DOHH2 (cell line): ENCODE data around the gene ARL1.
"Not testable (repeated sequence)": the region's sequence is repeated elsewhere in the genome, so short reads cannot be mapped to it uniquely, and the experiment has no call there.

ENCODE experiments used
- H3F3A ChIP-seq: fragments of 200-600 bp; sonication (generic), shearing (Covaris generic); 2 replicates; pipeline ENCODE4 v1.6.0; 2016; ENCODE audit warnings: antibody characterized with exemption, mild to moderate bottlenecking; ENCODE audit not compliant: control insufficient read depth, insufficient read depth
- H3K27ac ChIP-seq: fragments of 200-600 bp; sonication (generic); 2 replicates; pipeline ENCODE4 v1.5.1; 2014; ENCODE audit warnings: low read depth, mild to moderate bottlenecking, low read length, moderate library complexity
- H3K27me3 ChIP-seq: fragments of 200-600 bp; sonication (generic); 2 replicates; pipeline ENCODE4 v1.6.1; 2014; ENCODE audit warnings: mild to moderate bottlenecking, low read length, mixed read lengths; ENCODE audit not compliant: control insufficient read depth
- H3K36me3 ChIP-seq: fragments of 200-600 bp; sonication (generic); 2 replicates; pipeline ENCODE4 v1.6.1; 2014; ENCODE audit warnings: mild to moderate bottlenecking, low read length, moderate library complexity, mixed read lengths; ENCODE audit not compliant: control insufficient read depth
- H3K4me1 ChIP-seq: fragments of 200-600 bp; sonication (generic); 2 replicates; pipeline ENCODE4 v1.6.1; 2014; ENCODE audit warnings: mild to moderate bottlenecking, low read length, mixed read lengths; ENCODE audit not compliant: control insufficient read depth
- H3K4me2 ChIP-seq: fragments of 200-600 bp; sonication (generic); 2 replicates; pipeline ENCODE4 v1.6.0; 2014; ENCODE audit warnings: mild to moderate bottlenecking, low read length, moderate library complexity
- H3K4me3 ChIP-seq: fragments of 200-600 bp; sonication (generic); 2 replicates; pipeline ENCODE4 v1.5.1; 2014; ENCODE audit warnings: mild to moderate bottlenecking, low read length, mixed read lengths
- H3K79me2 ChIP-seq: fragments of 200-600 bp; sonication (generic); 2 replicates; pipeline ENCODE4 v1.6.1; 2014; ENCODE audit warnings: mild to moderate bottlenecking, low read length, mixed read lengths; ENCODE audit not compliant: control insufficient read depth
- H3K9me2 ChIP-seq: fragments of 200-600 bp; sonication (generic); replicated peaks from 2 replicates; pipeline ENCODE4 v1.6.1; 2014; ENCODE audit warnings: mild to moderate bottlenecking, low read length, mixed read lengths; ENCODE audit not compliant: control insufficient read depth
- H3K9me3 ChIP-seq: fragments of 200-600 bp; sonication (generic); 2 replicates; pipeline ENCODE4 v1.6.1; 2014; ENCODE audit warnings: antibody characterized with exemption, low read length, mixed read lengths; ENCODE audit not compliant: control insufficient read depth, insufficient read depth
- H4K20me1 ChIP-seq: fragments of 200-600 bp; sonication (generic); 2 replicates; pipeline ENCODE4 v1.6.0; 2014; ENCODE audit warnings: low read depth, mild to moderate bottlenecking, antibody characterized with exemption, low read length, moderate library complexity; ENCODE audit not compliant: control insufficient read depth, insufficient read depth
- EZH2phosphoT487 ChIP-seq: fragments of 200-600 bp; sonication (generic); IDR thresholded peaks from 2 replicates; pipeline ENCODE4 v1.6.1; 2017; ENCODE audit warnings: borderline replicate concordance, mild to moderate bottlenecking, antibody characterized with exemption, low read length, moderate library complexity, mixed read lengths
- TF ChIP-seq, protein P1 (sequence below): fragments of 200-600 bp; sonication (generic); IDR thresholded peaks from one replicate; pipeline ENCODE4 v1.5.1; 2014; ENCODE audit warnings: antibody characterized with exemption, mild to moderate bottlenecking, low read depth, low read length; ENCODE audit not compliant: poor library complexity, severe bottlenecking

The ARL1 gene

DNA sequence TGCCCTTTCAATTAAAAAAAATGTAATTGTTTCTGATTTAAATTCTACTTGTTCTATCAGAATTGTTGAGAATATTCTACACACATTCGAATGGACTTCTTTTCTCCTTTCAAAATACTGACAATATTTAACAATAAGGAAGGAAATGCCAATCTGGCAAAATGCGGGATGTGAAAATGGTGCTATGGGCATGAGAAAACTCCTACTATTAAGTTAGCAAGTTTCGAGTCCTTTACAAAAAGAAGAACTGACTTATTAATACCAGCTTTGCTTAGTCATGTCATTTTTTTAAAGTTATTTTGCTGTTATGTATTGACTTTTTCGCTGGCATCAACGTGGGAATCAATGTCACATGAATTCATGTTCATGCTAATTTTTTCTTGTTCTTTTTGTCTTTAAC is 31.7 kb upstream of the ARL1 start:
- Histone ChIP-seq H3F3A (no peaks in the 10 kb centered on the region), H3K9me2 (no peaks in the 10 kb centered on the region), H3K4me1 (no peaks in the 10 kb centered on the region), H3K36me3 (no peaks in the 10 kb centered on the region), H3K9me3 (no peaks in the 10 kb centered on the region), H3K27me3 (0 out of 2 replicates have a peak, but pooled peaks cover 3% of the 10 kb centered on the region), H3K4me3 (no peak overlapping the region), H3K79me2 (no peaks in the 10 kb centered on the region), H3K4me2 (no peak overlapping the region), H4K20me1 (no peaks in the 10 kb centered on the region), H3K27ac (no peak overlapping the region)
- TF ChIP-seq, protein P1, sequence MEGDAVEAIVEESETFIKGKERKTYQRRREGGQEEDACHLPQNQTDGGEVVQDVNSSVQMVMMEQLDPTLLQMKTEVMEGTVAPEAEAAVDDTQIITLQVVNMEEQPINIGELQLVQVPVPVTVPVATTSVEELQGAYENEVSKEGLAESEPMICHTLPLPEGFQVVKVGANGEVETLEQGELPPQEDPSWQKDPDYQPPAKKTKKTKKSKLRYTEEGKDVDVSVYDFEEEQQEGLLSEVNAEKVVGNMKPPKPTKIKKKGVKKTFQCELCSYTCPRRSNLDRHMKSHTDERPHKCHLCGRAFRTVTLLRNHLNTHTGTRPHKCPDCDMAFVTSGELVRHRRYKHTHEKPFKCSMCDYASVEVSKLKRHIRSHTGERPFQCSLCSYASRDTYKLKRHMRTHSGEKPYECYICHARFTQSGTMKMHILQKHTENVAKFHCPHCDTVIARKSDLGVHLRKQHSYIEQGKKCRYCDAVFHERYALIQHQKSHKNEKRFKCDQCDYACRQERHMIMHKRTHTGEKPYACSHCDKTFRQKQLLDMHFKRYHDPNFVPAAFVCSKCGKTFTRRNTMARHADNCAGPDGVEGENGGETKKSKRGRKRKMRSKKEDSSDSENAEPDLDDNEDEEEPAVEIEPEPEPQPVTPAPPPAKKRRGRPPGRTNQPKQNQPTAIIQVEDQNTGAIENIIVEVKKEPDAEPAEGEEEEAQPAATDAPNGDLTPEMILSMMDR: no peak

DNA sequence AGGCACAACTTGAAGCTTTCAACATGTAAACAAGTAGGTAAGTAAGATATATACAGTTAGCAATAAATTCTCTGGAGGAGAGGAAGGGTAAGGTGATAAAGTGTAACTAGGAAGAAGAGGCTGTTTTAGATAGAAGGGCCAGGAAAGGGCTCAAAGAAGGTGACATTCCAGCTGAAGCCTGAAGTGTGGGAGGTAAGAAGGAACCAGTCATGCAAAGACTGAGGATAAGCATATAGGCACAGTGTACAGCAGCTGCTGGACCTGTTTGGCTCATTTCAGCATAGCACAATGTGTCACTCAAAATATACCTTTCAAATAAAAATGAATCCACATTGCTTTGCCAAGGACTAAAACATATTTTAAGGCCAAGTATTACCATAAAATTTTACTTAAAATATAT is 28.6 kb upstream of the ARL1 start:
- no peaks in the 10 kb centered on the region for H3K4me1 ChIP-seq
- H3K9me3 ChIP-seq: no peaks in the 10 kb centered on the region
- no peaks in the 10 kb centered on the region for H3F3A ChIP-seq
- TF ChIP-seq EZH2phosphoT487: no peak
- TF ChIP-seq, protein P1: no peak
- no peaks in the 10 kb centered on the region for H3K79me2 ChIP-seq
- H3K9me2 ChIP-seq: no peaks in the 10 kb centered on the region
- H3K27me3 ChIP-seq: 0 out of 2 replicates have a peak, but pooled peaks cover 3% of the 10 kb centered on the region
- H3K4me2 ChIP-seq: no peak overlapping the region
- no peak overlapping the region for H3K27ac ChIP-seq
- no peaks in the 10 kb centered on the region for H3K36me3 ChIP-seq
- no peaks in the 10 kb centered on the region for H4K20me1 ChIP-seq
- H3K4me3 ChIP-seq: no peak overlapping the region

DNA sequence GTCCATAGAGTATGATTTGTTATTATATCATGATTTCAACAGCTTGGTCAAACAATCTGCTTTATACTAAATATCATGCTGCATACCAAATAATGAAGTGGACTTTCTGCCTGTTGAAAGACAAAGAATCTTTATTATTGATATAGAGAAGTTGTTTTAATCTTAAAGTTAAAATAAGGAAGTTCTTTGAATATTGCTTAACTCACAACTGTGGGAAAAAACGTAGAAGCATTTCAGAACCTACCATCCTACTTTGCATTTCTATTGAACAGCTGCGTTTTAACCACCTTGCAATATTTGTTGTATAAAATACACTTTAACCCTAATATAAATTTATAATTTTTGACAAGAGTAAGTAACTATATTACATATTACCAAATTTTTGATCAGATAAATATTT is 22.9 kb upstream of the ARL1 start:
- H3F3A ChIP-seq: no peaks in the 10 kb centered on the region
- H3K27ac ChIP-seq: no peak overlapping the region
- no peaks in the 10 kb centered on the region for H4K20me1 ChIP-seq
- H3K9me3 ChIP-seq: no peaks in the 10 kb centered on the region
- no peaks in the 10 kb centered on the region for H3K79me2 ChIP-seq
- H3K36me3 ChIP-seq: no peaks in the 10 kb centered on the region
- no peaks in the 10 kb centered on the region for H3K9me2 ChIP-seq
- no peak overlapping the region for H3K4me3 ChIP-seq
- no peaks in the 10 kb centered on the region for H3K27me3 ChIP-seq
- TF ChIP-seq, protein P1: no peak
- no peak for TF ChIP-seq EZH2phosphoT487
- H3K4me2 ChIP-seq: no peak overlapping the region
- H3K4me1 ChIP-seq: no peaks in the 10 kb centered on the region

DNA sequence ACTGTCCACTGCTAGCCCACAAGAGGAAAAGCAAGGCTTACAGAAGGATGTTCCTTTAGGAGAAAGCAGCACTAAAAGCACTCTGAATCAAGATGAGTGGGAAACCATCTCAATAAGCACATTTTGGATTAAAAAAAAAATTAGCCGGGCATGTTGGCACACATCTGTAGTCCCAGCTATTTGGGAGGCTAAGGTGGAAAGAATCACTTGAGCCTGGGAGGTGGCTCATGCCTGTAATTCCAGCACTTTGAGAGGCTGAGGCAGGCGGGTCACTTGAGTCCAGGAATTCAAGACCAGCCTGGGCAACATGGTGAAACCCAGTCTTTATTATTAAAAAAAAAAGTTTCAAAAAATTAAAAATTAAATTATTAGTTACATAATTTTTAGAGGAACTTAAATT is 17.0 kb upstream of the ARL1 start:
- Histone ChIP-seq H3K9me2 (no peaks in the 10 kb centered on the region), H3K27ac (no peak overlapping the region), H4K20me1 (no peaks in the 10 kb centered on the region), H3F3A (no peaks in the 10 kb centered on the region), H3K9me3 (no peaks in the 10 kb centered on the region), H3K27me3 (no peaks in the 10 kb centered on the region), H3K36me3 (no peaks in the 10 kb centered on the region), H3K4me2 (no peak overlapping the region), H3K4me3 (no peak overlapping the region), H3K79me2 (no peaks in the 10 kb centered on the region), H3K4me1 (no peaks in the 10 kb centered on the region)
- TF ChIP-seq, protein P1: no peak
- TF ChIP-seq EZH2phosphoT487: no peak

DNA sequence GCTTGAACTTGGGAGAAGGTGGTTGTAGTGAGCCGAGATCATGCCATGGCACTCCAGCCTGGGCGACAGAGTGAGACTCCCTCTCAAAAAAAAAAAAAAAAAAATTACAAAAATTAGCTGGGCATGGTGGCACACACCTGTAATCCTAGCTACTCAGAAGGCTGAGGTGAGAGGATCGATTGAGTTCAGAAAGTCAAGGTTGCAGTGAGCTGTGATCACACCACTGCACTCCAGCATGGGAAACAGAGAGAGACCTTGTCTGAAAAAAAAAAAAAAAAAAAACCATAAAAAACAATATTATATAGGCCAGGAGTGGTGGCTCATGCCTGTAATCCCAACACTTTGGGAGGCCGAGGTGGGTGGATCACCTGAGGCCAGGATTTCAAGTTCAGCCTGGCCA is 14.5 kb upstream of the ARL1 start:
- H3K4me3 ChIP-seq, H3K27me3 ChIP-seq, H3K4me2 ChIP-seq, H3F3A ChIP-seq, H3K27ac ChIP-seq, H4K20me1 ChIP-seq, H3K79me2 ChIP-seq, H3K9me2 ChIP-seq, H3K9me3 ChIP-seq, H3K4me1 ChIP-seq, H3K36me3 ChIP-seq: not testable (repeated sequence)
